SU-DHL-6 (cell line): ENCODE measurements around the gene G2E3.
"Not testable (repeated sequence)": the region's sequence is repeated elsewhere in the genome, so short reads cannot be mapped to it uniquely, and the experiment has no call there.

Experiments
- H2AFZ ChIP-seq: fragments of 200-600 bp; sonication (generic); 2 replicates; pipeline ENCODE4 v1.6.1; 2014; ENCODE audit warnings: low read depth, mild to moderate bottlenecking, moderate library complexity, mixed read lengths, antibody characterized with exemption, low read length; ENCODE audit not compliant: severe bottlenecking
- H3F3A ChIP-seq: fragments of 200-600 bp; shearing (Covaris generic); 2 replicates; pipeline ENCODE4 v1.6.0; 2016; ENCODE audit warnings: antibody characterized with exemption, mild to moderate bottlenecking; ENCODE audit not compliant: insufficient read depth
- H3K27ac ChIP-seq: fragments of 200-600 bp; sonication (generic); 2 replicates; pipeline ENCODE4 v1.5.1; 2016; ENCODE audit warnings: low read depth, mild to moderate bottlenecking, low read length, moderate library complexity, mixed read lengths
- H3K27me3 ChIP-seq: fragments of 200-600 bp; sonication (generic), shearing (Covaris generic); 2 replicates; pipeline ENCODE4 v1.6.0; 2014; ENCODE audit warnings: mild to moderate bottlenecking, low read length
- H3K36me3 ChIP-seq: fragments of 200-600 bp; sonication (generic); 2 replicates; pipeline ENCODE4 v1.6.1; 2014; ENCODE audit warnings: mild to moderate bottlenecking, low read length, mixed read lengths
- H3K4me2 ChIP-seq: fragments of 300-600, 200-600 bp; shearing (Covaris generic), sonication (generic); 2 replicates; pipeline ENCODE4 v1.6.0; 2014; ENCODE audit warnings: low read length, low read depth, mild to moderate bottlenecking; ENCODE audit not compliant: poor library complexity, severe bottlenecking
- H3K4me3 ChIP-seq: fragments of 200-600 bp; sonication (generic); 2 replicates; pipeline ENCODE4 v1.5.1; 2014; ENCODE audit warnings: antibody characterized with exemption, low read length, mild to moderate bottlenecking, mixed read lengths; ENCODE audit not compliant: insufficient read depth, poor library complexity, severe bottlenecking
- H3K79me2 ChIP-seq: fragments of 200-600 bp; sonication (generic); 2 replicates; pipeline ENCODE4 v1.6.1; 2014; ENCODE audit warnings: mild to moderate bottlenecking, low read length, moderate library complexity; ENCODE audit not compliant: insufficient read depth
- H3K9ac ChIP-seq: fragments of 200-600 bp; sonication (generic); 2 replicates; pipeline ENCODE4 v1.7.0; 2014; ENCODE audit warnings: mild to moderate bottlenecking, low read length
- H3K9me2 ChIP-seq: fragments of 200-600 bp; sonication (generic); replicated peaks from 2 replicates; pipeline ENCODE4 v1.6.1; 2014; ENCODE audit warnings: low read length; ENCODE audit not compliant: insufficient read depth
- H3K9me3 ChIP-seq: fragments of 200-600 bp; sonication (generic); 2 replicates; pipeline ENCODE4 v1.6.1; 2014; ENCODE audit warnings: low read length, mixed read lengths; ENCODE audit not compliant: insufficient read depth
- H4K20me1 ChIP-seq: fragments of 200-600 bp; sonication (generic); 2 replicates; pipeline ENCODE4 v1.6.1; 2014; ENCODE audit warnings: low read depth, mild to moderate bottlenecking, antibody characterized with exemption, low read length, moderate library complexity, mixed read lengths
- EZH2phosphoT487 ChIP-seq: fragments of 200-600 bp; sonication (generic), shearing (Covaris generic); conservative IDR thresholded peaks from 2 replicates; pipeline ENCODE4 v1.6.1; 2018; ENCODE audit warnings: mild to moderate bottlenecking, antibody characterized with exemption, low read length, moderate library complexity, mixed read lengths
- TF ChIP-seq, protein P1 (sequence below): fragments of 200-600 bp; sonication (generic); IDR thresholded peaks from one replicate; pipeline ENCODE4 v1.5.1; 2017; ENCODE audit warnings: antibody characterized with exemption, mild to moderate bottlenecking, low read length, moderate library complexity; ENCODE audit not compliant: insufficient read depth, poor library complexity, severe bottlenecking

Gene G2E3

DNA sequence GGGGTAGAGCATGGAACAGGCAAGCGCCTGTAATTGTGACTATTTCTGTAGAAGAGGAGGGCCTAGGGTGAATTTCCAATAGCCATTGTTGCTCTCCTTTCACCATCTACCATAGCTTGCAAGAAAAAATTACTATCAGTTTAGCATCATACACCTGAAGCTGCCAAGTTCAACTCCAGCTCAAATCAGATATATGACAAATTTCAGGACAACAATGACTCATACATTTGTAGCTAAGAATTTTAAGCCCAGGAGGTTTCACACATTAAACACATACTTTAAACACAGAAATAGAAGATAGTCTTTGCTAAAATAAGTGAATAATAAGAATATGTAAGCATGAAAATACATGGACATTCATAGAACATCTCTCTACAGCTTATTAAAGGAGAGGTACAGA is 17.6 kb upstream of the G2E3 start:
- TF ChIP-seq EZH2phosphoT487: no peak
- TF ChIP-seq, protein P1, sequence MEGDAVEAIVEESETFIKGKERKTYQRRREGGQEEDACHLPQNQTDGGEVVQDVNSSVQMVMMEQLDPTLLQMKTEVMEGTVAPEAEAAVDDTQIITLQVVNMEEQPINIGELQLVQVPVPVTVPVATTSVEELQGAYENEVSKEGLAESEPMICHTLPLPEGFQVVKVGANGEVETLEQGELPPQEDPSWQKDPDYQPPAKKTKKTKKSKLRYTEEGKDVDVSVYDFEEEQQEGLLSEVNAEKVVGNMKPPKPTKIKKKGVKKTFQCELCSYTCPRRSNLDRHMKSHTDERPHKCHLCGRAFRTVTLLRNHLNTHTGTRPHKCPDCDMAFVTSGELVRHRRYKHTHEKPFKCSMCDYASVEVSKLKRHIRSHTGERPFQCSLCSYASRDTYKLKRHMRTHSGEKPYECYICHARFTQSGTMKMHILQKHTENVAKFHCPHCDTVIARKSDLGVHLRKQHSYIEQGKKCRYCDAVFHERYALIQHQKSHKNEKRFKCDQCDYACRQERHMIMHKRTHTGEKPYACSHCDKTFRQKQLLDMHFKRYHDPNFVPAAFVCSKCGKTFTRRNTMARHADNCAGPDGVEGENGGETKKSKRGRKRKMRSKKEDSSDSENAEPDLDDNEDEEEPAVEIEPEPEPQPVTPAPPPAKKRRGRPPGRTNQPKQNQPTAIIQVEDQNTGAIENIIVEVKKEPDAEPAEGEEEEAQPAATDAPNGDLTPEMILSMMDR: no peak
- no peak overlapping the region for H3K27ac ChIP-seq
- no peaks in the 10 kb centered on the region for H3K36me3 ChIP-seq
- no peak overlapping the region for H3K4me2 ChIP-seq
- no peaks in the 10 kb centered on the region for H3F3A ChIP-seq
- no peaks in the 10 kb centered on the region for H3K9me3 ChIP-seq
- no peaks in the 10 kb centered on the region for H3K9me2 ChIP-seq
- no peak overlapping the region for H2AFZ ChIP-seq
- no peak overlapping the region for H3K4me3 ChIP-seq
- H3K27me3 ChIP-seq: no peaks in the 10 kb centered on the region
- H3K79me2 ChIP-seq: no peaks in the 10 kb centered on the region
- no peaks in the 10 kb centered on the region for H4K20me1 ChIP-seq
- no peak overlapping the region for H3K9ac ChIP-seq

DNA sequence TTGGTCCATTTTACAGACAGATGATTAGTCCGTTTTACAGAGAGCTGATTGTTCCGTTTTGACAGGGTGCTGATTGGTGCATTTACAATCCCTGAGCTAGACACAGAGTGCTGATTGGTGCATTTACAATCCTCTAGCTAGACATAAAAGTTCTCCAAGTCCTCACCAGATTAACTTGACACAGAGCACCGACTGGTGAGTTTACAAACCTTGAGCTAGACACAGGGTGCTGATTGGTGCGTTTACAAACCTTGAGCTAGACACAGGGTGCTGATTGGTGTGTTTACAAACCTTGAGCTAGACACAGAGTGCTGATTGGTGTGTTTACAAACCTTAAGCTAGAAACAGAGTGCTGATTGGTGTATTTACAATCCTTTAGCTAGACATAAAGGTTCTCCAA is 12.2 kb upstream of the G2E3 start:
- not testable (repeated sequence) for H3K27ac ChIP-seq, H3K9ac ChIP-seq, H3F3A ChIP-seq, H3K9me3 ChIP-seq, H2AFZ ChIP-seq, H3K4me3 ChIP-seq, H4K20me1 ChIP-seq, H3K36me3 ChIP-seq, H3K79me2 ChIP-seq, H3K4me2 ChIP-seq, H3K9me2 ChIP-seq, H3K27me3 ChIP-seq

DNA sequence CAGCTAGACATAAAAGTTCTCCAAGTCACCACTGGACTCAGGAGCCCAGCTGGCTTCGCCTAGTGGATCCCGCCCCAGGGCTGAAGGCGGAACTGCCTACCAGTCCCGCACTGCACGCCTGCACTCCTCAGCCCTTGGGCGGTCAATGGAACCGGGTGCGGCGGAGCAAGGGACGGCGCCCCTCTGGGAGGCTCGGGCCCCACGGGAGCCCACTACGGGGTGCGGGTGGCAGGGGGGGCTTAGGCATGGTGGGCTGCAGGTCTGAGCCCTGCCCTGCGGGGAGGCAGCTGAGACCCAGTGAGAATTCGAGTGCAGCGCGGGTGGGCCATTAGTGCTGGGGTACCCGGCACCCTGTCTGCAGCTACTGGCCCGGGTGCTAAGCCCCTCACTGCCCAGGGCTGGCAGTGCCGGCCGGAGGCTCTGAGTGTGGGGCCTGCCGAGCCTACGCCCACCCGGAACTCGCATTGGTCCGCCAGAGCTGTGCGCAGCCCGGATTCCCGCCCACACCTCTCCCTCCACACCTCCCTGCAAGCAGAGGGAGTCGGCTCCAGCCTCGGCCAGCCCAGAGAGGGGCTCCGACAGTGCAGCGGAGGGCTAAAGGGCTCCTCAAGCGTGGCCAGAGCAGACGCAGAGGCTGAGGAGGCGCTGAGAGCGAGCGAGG is 11.4 kb upstream of the G2E3 start:
- Histone ChIP-seq H3K4me2 (no peak overlapping the region), H4K20me1 (no peaks in the 10 kb centered on the region), H3K9me3 (no peaks in the 10 kb centered on the region), H3K4me3 (no peak overlapping the region), H3K9ac (no peak overlapping the region), H3K9me2 (no peaks in the 10 kb centered on the region), H3F3A (no peaks in the 10 kb centered on the region), H3K27ac (no peak overlapping the region), H3K79me2 (no peaks in the 10 kb centered on the region), H3K27me3 (no peaks in the 10 kb centered on the region), H3K36me3 (no peaks in the 10 kb centered on the region), H2AFZ (no peak overlapping the region)
- TF ChIP-seq, protein P1: no peak
- TF ChIP-seq EZH2phosphoT487: no peak

DNA sequence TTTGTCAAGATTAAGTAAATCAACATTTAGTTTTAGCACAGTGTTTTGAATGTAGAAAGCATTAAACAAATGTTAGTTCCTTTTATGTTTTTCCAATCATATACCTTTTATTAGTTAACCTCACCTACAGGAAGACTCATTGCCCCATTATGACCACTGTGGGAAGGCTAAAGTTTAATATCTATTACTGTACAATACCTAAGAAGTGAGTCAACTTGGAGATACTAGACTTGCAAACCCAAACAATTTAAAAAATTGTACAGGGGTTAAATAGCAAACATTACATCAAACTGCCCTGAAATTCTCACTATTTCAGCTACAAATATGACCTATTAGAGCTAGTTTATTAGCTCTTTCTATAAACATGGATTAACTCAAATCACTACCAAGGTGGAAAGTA is 8.6 kb upstream of the G2E3 start:
- H3K27ac ChIP-seq: no peak overlapping the region
- H3K79me2 ChIP-seq: no peaks in the 10 kb centered on the region
- no peak for TF ChIP-seq EZH2phosphoT487
- TF ChIP-seq, protein P1: no peak
- no peaks in the 10 kb centered on the region for H3K9me2 ChIP-seq
- no peak overlapping the region for H3K4me3 ChIP-seq
- H3K27me3 ChIP-seq: no peaks in the 10 kb centered on the region
- no peak overlapping the region for H3K4me2 ChIP-seq
- H3K9ac ChIP-seq: no peak overlapping the region
- H2AFZ ChIP-seq: no peak overlapping the region
- no peaks in the 10 kb centered on the region for H4K20me1 ChIP-seq
- H3K36me3 ChIP-seq: no peaks in the 10 kb centered on the region
- H3F3A ChIP-seq: no peaks in the 10 kb centered on the region
- no peaks in the 10 kb centered on the region for H3K9me3 ChIP-seq
